Measurements from ENCODE around the gene COG4.

The COG4 gene

DNA sequence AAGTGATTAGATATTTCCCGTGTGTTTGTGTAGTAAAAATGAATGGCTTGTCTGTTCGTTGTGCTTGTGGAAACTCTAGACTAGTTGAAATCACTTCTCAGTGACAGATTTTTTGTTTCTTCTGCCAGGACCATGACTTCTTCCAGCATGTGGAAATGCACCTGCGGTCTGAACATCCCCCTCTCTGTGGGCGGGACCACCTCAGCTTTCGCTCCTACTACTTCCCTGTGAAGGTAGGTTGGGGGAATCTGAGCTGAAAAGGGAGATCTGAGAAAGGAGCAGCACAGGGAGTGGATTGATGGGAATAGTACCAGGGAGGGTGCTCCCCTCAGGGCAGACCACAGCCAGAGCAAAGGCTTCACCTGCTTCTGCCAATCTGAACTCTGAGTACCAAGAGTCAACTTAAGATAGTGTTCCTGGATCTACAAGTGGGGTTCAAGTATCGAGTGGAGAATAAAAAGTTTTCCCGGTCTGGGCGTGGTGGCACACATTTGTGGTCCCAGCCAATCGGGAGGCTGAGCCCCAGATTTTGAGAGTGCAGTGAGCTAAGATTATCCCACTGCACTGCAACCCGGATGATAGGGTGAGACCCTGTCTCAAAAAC is 47.7 kb upstream of the COG4 start:
- Histone ChIP-seq H3K9me3 (ENCODE audit: insufficient read depth, low read length) (no peaks in the 10 kb centered on the region), H3K4me1 (ENCODE audit: low read length) (no peaks in the 10 kb centered on the region), H3K79me2 (ENCODE audit: low read length) (peaks cover 6% of the 10 kb centered on the region), H4K20me1 (ENCODE audit: insufficient read depth, low read length) (peaks cover 59% of the 10 kb centered on the region), H2AFZ (ENCODE audit: low read depth, low read length) (no peak overlapping the region), H3K4me3 (ENCODE audit: low read length) (no peak overlapping the region), H3K27me3 (ENCODE audit: low read depth, low read length) (no peaks in the 10 kb centered on the region), H3K9ac (ENCODE audit: low read length) (no peak overlapping the region), H3K27ac (ENCODE audit: low read length) (no peak overlapping the region), H3K4me2 (ENCODE audit: low read length) (no peak overlapping the region), H3K36me3 (replicated peaks; ENCODE audit: low read depth, low read length) (peaks cover 78% of the 10 kb centered on the region)
- TF ChIP-seq, protein P1, sequence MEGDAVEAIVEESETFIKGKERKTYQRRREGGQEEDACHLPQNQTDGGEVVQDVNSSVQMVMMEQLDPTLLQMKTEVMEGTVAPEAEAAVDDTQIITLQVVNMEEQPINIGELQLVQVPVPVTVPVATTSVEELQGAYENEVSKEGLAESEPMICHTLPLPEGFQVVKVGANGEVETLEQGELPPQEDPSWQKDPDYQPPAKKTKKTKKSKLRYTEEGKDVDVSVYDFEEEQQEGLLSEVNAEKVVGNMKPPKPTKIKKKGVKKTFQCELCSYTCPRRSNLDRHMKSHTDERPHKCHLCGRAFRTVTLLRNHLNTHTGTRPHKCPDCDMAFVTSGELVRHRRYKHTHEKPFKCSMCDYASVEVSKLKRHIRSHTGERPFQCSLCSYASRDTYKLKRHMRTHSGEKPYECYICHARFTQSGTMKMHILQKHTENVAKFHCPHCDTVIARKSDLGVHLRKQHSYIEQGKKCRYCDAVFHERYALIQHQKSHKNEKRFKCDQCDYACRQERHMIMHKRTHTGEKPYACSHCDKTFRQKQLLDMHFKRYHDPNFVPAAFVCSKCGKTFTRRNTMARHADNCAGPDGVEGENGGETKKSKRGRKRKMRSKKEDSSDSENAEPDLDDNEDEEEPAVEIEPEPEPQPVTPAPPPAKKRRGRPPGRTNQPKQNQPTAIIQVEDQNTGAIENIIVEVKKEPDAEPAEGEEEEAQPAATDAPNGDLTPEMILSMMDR (IDR thresholded peaks at IDR 0.05; ENCODE audit: low read depth, low read length) = no peak
- TF ChIP-seq EZH2phosphoT487 (IDR thresholded peaks at IDR 0.05; ENCODE audit: low read depth) = no peak

DNA sequence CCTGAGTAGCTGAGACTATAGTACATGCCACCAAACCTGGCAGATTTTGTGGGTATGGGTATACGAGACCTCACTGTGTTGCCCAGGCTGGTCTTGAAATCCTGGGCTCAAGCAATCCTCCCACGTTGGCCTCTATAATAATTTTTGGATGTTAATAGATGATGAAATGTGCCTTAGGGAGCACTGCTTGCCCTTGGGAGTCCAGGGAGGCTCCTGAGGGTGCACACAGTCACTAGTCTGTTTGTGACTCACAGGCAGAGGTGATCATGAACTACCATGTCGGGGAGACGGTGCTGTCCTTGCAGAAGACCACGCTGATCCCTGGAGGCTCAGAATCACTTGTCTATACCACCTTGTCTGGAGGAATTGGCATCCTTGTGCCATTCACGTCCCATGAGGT is 46.4 kb upstream of the COG4 start:
- peaks cover 80% of the 10 kb centered on the region for H3K36me3 ChIP-seq (replicated peaks; ENCODE audit: low read depth, low read length)
- H3K9me3 ChIP-seq (ENCODE audit: insufficient read depth, low read length) = no peaks in the 10 kb centered on the region
- peaks cover 61% of the 10 kb centered on the region for H4K20me1 ChIP-seq (ENCODE audit: insufficient read depth, low read length)
- TF ChIP-seq, protein P1 (IDR thresholded peaks at IDR 0.05; ENCODE audit: low read depth, low read length) = no peak
- TF ChIP-seq EZH2phosphoT487 (IDR thresholded peaks at IDR 0.05; ENCODE audit: low read depth) = no peak
- H3K79me2 ChIP-seq (ENCODE audit: low read length) = peaks cover 14% of the 10 kb centered on the region
- no peak overlapping the region for H3K27ac ChIP-seq (ENCODE audit: low read length)
- no peak overlapping the region for H3K9ac ChIP-seq (ENCODE audit: low read length)
- no peak overlapping the region for H2AFZ ChIP-seq (ENCODE audit: low read depth, low read length)
- no peaks in the 10 kb centered on the region for H3K27me3 ChIP-seq (ENCODE audit: low read depth, low read length)
- no peaks in the 10 kb centered on the region for H3K4me1 ChIP-seq (ENCODE audit: low read length)
- no peak overlapping the region for H3K4me3 ChIP-seq (ENCODE audit: low read length)
- H3K4me2 ChIP-seq (ENCODE audit: low read length) = no peak overlapping the region

DNA sequence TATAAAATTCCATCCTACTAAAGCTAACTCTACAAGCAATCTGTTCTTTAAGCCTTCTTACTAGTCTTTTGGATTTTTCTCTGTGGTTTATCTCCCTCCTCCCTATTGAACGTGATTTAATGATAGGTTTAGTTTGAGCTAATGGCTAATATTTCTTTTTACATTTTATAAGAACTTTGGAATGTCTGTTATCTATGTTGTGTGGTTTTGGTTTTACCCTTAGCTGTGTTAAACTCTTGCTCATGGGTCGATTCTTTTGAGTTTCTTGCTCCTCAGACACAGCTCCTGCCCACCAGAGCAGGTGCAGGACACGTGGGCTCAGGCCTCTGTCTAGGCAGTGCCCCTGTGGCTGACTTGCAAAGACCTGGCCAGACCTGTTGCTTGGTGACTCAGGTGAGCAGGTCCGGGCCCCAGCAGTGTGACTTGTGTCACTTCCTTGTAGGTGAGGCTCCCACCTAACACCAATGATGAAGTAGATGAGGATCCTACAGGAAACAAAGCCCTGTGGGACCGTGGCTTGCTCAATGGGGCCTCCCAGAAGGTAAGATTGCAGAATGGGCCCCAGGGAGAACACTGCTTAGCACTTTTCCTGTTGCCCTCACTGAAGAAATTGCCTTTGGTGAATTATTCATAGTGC is 45.4 kb upstream of the COG4 start:
- Histone ChIP-seq H2AFZ (ENCODE audit: low read depth, low read length) (no peak overlapping the region), H3K4me3 (ENCODE audit: low read length) (no peak overlapping the region), H3K36me3 (replicated peaks; ENCODE audit: low read depth, low read length) (peaks cover 85% of the 10 kb centered on the region), H3K9ac (ENCODE audit: low read length) (no peak overlapping the region), H3K79me2 (ENCODE audit: low read length) (peaks cover 20% of the 10 kb centered on the region), H3K4me2 (ENCODE audit: low read length) (no peak overlapping the region), H3K9me3 (ENCODE audit: insufficient read depth, low read length) (no peaks in the 10 kb centered on the region), H3K4me1 (ENCODE audit: low read length) (no peaks in the 10 kb centered on the region), H3K27me3 (ENCODE audit: low read depth, low read length) (no peaks in the 10 kb centered on the region), H4K20me1 (ENCODE audit: insufficient read depth, low read length) (peaks cover 62% of the 10 kb centered on the region), H3K27ac (ENCODE audit: low read length) (no peak overlapping the region)
- TF ChIP-seq, protein P1 (IDR thresholded peaks at IDR 0.05; ENCODE audit: low read depth, low read length) = no peak
- TF ChIP-seq EZH2phosphoT487 (IDR thresholded peaks at IDR 0.05; ENCODE audit: low read depth) = no peak

DNA sequence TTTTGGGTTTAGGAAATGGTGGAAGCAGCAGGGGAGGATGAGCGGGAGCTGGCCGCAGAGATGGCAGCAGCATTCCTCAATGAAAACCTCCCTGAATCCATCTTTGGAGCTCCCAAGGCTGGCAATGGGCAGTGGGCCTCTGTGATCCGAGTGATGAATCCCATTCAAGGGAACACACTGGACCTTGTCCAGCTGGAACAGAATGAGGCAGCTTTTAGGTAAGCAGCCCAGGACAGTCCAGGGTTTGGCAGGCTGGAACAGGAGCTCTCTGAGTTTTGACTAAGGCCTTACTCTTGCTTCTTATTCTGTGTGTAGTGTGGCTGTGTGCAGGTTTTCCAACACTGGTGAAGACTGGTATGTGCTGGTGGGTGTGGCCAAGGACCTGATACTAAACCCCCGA is 41.7 kb upstream of the COG4 start:
- no peaks in the 10 kb centered on the region for H3K27me3 ChIP-seq (ENCODE audit: low read depth, low read length)
- peaks cover 57% of the 10 kb centered on the region for H4K20me1 ChIP-seq (ENCODE audit: insufficient read depth, low read length)
- H3K9ac ChIP-seq (ENCODE audit: low read length) = no peak overlapping the region
- no peaks in the 10 kb centered on the region for H3K9me3 ChIP-seq (ENCODE audit: insufficient read depth, low read length)
- TF ChIP-seq, protein P1 (IDR thresholded peaks at IDR 0.05; ENCODE audit: low read depth, low read length) = no peak
- TF ChIP-seq EZH2phosphoT487 (IDR thresholded peaks at IDR 0.05; ENCODE audit: low read depth) = no peak
- peaks cover 36% of the 10 kb centered on the region for H3K79me2 ChIP-seq (ENCODE audit: low read length)
- no peak overlapping the region for H3K4me2 ChIP-seq (ENCODE audit: low read length)
- no peaks in the 10 kb centered on the region for H3K4me1 ChIP-seq (ENCODE audit: low read length)
- H3K27ac ChIP-seq (ENCODE audit: low read length) = no peak overlapping the region
- H2AFZ ChIP-seq (ENCODE audit: low read depth, low read length) = no peak overlapping the region
- H3K4me3 ChIP-seq (ENCODE audit: low read length) = no peak overlapping the region
- peaks cover 85% of the 10 kb centered on the region for H3K36me3 ChIP-seq (replicated peaks; ENCODE audit: low read depth, low read length)
